HG03039 (cell line): ENCODE data around the gene ARHGEF10L.
"Not testable (repeated sequence)": the region's sequence is repeated elsewhere in the genome, so short reads cannot be mapped to it uniquely, and the experiment has no call there.

Experiments
- ATAC-seq: cut with Tn5 transposase; IDR thresholded peaks from one replicate; pipeline ENCODE4 v1.9.1; 2021; ENCODE audit warnings: mild to moderate bottlenecking, moderate library complexity; ENCODE audit not compliant: unreplicated experiment

The ARHGEF10L gene

DNA sequence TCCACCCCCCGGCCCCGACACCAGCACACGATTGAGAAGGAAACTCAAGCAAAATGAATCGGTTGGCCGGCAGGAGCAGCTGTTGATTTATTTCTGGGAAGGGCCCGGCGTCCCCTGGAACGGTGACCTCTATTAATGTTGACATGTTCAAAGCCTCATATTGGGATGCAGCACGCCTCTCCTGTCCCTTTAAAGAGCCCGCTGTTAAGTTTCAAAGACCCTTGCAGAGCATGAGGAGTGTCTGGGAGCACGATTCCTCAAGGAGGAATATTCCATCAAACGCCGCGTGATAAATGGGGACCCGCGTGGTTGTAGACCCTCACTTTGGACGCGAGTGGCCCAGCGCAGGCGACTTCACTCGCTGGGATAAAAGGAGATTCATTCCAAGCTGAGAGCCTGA is 194.2 kb downstream of the ARHGEF10L start:
- ATAC-seq: no peak

DNA sequence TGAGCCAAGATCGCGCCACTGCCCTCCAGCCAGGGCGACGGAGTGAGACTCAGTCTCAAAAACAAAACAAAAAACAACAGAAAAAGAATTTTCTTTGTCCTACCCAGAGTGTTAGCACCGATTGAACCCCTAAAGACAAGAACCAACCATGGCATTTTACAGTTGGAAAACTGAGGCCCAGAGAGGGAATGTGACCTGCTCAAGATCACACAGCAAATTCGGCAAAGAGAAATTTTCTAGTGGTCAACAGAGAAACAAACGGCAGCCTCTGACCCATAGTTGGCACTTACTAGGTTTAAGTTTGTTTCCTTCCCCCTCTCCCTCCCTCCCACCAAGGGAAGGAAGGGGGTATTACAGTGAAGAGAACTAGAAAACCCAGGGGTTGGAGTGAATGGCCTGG is 195.1 kb downstream of the ARHGEF10L start:
- no peak for ATAC-seq

DNA sequence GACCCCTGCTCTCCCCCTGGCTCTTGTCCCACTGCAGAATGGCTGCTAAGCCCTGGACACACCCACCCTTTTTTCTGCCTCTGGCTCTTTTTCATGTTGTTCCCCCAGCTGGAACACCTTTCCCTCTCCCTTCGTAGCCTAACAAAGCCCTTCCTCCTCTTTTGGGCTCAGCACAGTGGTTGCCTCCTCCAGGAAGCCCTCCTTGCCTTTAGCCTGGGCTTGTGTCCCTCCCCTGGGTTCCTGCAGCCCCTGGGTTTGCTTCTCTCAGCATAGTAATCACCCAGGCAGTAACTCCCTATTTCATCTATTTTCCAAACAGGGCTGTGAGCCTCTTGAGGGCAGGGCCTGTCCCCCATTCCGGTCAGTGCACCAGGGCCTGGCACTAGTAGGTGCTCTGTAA is 195.8 kb downstream of the ARHGEF10L start:
- no peak for ATAC-seq

DNA sequence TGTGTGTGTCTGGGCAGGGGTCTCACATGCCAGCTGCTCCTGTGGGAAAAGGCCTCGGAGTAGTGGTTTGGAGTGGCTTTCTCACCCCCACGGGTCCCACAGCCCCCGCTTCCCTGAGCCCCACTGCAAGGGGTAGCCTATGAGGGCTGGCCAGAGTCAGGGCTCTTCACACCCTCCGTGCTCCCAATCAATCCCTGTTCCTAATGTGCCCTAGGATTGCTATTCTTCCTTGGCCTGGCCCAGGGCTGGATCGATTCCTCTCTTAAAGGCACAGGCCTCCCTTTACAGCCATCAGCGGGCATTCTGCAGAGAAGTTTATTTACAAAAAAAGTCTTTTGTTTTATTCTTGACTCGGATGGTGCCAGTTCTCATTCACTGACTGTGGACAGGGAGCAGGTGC is 196.3 kb downstream of the ARHGEF10L start:
- no peak for ATAC-seq

DNA sequence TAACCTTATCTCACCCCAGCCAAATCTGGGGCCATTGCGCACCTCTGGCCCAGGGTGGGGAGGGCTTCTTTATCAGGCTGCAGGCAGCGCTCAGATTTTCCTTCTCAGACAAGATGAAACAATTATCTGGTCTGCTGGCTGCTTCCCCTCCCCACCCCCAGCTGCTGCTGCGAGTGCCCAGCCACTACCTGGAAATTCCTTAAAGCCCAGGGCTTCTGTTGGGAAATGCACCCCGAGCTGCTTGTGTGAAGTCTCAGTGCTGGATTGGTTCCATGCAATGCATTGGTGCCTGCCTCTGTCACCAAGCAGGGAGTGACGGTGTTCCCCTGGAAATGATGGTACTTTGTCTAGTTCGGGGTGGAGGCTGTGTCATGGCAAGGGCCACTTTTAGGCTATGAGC is 197.1 kb downstream of the ARHGEF10L start:
- no peak for ATAC-seq

DNA sequence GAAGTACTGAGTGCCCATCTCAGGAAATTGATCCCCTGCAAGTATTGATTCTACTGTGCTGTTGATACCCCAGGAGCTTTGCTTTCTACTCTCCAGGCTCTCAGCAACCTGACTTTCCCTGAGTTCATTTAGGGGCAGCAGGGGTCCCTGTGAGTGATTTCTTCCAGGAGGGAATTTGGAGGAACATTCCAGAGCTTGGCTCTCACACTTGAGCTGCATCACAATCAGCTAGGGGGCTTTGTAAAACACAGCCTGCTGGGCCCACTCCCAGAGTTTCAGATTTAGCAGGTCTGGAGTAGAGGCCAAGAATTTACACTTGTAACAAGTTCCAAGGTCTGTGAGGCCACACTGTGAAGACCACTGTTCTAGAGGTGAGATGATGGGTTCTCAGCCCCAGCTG is 199.6 kb downstream of the ARHGEF10L start:
- ATAC-seq: no peak

DNA sequence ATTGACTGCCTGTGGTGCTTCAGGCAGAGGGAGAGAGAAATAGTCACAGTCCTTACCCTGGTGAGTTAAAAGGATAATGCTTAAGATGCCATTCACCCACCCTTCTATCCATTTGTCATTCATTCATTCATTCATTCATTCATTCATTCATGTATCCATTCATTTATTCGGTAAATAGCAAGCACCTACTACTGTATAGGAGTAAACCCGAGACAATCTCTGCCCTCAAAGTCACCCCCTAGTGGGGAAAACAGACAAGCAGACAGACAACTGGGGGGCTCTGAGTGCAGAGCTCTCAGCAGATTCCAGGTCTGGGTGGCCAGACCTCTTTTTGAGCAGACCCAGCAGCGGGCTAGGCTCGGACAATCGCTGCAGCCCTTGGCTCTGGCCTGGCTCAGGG is 201.6 kb downstream of the ARHGEF10L start:
- no peak for ATAC-seq

DNA sequence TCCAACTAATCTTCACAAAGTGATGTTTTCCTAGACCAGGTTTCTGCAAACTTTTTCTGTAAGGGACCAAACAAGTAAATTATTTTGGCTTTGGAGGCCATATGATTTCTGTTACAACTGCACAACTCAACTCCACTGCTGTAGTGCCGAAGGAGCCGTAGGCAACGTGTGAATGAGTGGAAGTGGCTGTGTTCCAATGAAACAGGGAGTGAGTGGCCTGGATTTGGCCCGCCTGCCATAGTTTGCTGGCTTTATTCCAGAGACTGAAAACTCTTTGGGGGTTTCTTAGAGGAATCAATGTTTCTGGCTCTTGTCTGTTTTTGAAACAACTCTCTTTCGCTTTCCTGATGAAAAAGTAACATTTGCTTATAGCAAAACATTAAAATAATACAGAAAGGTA is 203.1 kb downstream of the ARHGEF10L start:
- ATAC-seq: no peak

DNA sequence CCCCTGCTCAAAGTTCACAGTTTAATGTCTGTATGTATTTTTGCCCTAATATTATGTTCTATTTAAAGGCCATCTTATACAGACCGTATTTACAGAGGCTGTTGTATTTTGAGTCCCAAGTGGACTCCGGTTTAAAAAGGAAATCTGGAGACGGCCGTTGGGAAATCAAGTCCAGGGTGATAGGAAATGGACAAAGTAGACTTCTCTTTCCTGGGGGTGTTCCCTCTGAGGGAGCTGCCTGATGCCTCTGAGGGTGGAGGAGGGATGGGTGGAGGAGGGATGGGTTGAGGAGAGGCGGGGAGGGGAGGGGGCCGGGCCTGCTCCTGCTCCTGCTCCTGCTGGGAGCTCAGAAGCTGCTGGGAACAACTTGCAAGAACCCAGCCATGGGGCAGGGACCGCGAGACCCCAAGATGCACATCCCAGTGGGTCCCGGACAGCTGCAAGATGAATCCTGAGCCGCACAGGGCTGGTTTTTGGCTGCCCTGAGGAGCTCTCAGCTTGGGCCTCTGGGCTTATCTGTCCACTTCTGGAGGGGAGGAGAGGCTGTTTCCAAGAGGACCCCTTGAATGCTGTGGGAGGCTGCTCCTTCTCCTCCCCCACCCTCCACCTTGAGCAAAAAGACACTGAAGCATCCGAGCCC is 203.6 kb downstream of the ARHGEF10L start:
- no peak for ATAC-seq

DNA sequence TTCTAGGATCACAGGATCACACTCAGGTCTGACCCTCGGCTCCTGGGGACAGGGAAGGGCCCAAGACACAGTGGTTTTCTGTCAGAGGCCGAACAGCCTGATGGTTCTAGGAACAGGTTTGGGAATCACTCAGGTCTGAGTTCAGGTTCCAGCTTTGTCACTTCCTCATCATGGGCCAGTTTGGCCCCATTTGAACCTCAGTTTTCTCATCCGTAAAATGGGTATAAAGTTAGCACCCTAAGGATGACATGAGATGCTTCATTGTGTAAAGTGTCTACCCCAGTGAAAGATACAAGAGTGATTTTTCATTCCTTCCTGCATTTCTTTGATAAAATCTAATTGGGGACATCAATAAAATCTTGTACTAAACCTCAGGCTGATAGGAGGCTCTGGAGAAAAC is 204.4 kb downstream of the ARHGEF10L start:
- ATAC-seq: no peak

DNA sequence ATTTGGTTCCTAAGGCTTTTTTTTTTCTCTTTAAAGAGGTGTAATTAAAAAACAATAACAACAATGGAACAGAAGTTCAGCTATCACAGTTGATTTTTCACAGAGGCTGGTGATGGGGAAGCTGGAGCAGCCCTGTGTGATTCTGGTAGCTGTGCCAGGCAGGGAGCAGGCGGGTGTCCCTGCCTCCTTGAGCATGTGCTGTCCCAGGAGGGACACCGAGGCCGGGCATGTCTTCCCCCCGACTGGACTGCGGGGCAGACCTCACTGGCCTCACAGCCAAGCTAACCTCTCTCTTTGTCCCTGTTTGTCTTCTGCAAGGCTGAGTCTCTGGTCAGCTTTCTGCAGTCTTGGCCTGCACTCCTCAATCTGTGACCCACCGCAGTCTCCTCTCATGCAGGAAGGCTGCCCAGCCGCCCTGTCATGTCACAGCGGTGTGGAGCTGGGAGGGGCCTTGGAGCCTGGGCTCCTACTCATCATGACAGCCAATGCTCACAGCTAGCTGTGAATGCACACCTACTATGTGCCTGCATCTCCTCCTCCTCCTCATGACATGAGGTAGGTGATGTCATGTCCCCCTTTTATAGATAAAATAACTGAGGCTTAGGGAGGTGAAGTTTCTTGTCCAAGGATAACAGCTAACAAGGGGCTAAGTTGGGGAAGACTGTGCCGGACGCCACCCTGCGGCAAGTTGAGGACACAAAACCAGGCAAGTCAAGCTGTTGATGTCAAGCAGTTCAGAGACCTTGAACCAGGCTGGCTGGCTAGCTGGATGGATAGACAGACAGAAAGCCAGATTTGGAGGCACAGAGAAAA is 205.4 kb downstream of the ARHGEF10L start:
- ATAC-seq: no peak

DNA sequence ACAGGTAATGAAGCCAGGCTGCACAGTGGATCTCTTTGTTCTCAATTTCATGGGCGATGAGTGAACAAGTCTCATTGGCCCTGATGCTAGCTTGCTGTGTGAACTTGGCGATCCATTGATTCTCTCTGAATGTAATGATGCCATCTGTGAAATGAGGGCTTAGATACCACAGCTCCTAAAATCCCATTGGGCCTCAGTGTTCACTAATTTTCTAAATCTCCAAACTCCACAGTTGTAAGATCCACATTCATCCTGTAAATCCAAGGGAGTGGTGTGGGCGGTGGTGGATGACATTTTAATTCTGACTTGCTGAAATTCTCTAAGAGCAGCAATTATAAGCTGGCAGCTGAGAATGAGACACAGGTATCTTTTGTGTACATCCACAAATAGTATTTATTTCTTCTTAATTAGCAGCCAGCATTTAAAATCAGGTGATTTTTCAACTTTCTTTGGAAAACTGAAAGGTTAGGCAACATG is 206.0 kb downstream of the ARHGEF10L start:
- ATAC-seq: no peak

DNA sequence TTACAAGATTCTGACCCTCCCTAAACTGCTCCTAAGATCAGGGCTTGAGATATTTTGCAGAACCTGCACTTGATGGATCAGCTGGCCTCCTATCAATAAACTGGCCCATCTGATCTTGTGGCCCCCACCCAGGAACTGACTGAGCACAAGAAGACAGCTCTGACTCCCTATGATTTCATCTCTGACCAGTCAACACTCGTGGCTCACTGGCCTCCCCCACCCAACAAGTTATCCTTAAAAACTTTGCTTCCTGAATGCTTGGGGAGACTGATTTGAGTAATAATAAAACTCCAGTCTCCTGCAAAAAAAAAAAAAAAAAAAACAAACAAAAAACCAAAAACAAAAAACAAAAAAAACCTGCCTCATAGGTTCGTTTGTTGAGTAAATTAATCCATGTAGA is 206.8 kb downstream of the ARHGEF10L start:
- ATAC-seq: not testable (repeated sequence)

DNA sequence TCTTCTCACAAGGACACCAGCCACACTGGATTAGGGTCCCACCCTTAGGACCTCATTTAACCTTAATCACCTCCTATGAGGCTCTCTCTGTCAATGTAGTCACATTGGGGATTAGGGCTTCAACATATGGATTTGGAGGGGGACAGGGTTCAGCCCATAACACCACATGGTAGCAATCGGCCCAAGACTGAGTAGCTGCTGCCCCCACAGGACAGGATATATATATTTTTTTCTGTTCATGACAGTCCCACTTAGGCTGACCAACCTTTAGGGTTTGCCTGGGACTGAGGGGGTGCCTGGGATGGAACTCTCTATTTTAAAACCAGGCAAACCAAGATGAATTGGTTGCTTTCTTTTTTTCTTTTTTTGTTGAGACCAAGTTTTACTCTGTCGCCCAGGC is 207.4 kb downstream of the ARHGEF10L start:
- no peak for ATAC-seq
